ENCODE data around the gene MAVS. TPM values are rescaled to one million over a fixed set of nuclear protein-coding genes. Genes with fewer than 3 reads are reported as not detected.

Gene MAVS
- total and polyA plus RNA-seq, 11 donors = 32.5 to 74.0 (median 43.3) TPM

DNA sequence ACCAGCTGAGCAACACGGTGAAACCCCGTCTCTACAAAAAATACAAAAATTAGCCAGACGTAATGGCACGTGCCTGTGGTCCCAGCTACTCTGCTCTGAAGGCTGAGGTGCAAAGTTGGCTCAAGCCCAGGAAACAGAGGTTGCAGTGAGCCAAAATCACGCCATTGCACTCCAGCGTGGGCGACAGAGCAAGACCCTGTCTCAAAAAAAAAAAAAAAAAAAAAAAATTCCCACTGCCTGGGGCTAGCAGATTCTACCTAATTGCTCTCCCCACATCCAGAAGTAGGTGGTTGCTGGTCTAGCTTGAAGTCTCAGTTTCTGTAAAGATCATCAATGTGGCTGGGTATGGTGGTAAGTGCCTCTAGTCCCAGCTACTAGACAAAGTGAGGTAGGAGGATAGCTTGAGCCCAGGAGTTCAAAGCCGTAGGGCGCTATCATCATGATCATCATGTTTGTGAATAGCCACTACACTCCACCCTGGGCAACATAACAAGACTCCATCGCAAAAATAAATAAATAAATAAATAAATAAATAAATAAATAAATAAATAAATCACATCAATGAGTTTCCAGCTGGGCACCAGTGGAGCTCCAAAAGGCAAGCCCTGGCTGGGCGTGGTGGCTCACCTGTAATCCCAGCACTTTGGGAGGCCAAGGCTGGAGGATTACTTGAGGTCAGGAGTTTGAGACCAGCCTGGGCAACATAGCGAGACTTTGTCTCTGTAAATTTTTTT is 32.6 kb upstream of the MAVS start:
- no peak for ATAC-seq

DNA sequence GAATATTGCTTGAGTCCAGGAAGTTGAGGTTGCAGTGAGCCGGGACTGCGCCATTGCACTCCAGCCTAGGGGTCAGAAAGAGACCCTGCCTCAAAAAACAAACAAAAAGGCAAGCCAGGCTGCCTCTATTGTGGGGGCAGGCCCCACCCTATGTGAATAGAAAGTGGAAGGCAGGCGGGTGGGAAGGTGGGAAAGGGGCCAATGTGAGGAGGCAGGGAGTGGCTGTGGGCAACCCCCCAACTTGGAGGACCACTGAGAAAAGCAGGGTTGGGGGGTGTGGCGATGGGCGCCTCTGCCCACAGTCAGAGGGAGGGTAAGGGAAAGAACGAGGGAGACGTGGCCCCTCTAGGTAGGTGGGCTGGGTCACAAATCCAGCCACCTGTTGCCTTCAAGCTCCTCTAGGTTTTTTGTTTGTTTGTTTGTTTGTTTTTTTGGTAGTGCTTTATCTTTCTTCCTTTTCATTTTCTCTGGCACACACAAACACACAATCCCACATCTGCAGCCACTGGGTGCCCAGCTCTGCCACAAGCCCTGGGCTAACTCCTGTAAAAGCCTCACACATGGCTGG is 31.6 kb upstream of the MAVS start:
- intact Hi-C loops (cut with DNase I) = loop anchor here in 1 of 10 donors (10.0 kb wide), 1 partner anchor 410 kb away; the partner anchor contains the start of gene DNAAF9

More for the DNA sequence above, 32.6 kb upstream of the MAVS start:
- no peaks in the 10 kb centered on the region for H3K9me3 ChIP-seq
- no peak for DNase-seq
- 89 to 96% (median 92%) methylated on average over 12 of the region's 12 CpGs for WGBS, 4 donors
- TF ChIP-seq CTCF (IDR thresholded peaks at IDR 0.05) = no peak
- TF ChIP-seq POLR2A (IDR thresholded peaks at IDR 0.05) = no peak
- H3K36me3 ChIP-seq = no peaks in the 10 kb centered on the region
- no peaks in the 10 kb centered on the region for H3K27me3 ChIP-seq
- intact Hi-C loops (cut with DNase I) = loop anchor here in 1 of 10 donors (10.0 kb wide), 1 partner anchor 409 kb away; the partner anchor contains the start of gene DNAAF9
- peaks cover 4 to 69% (median 30%) of the 10 kb centered on the region in 12 donors for H3K4me1 ChIP-seq
- no peak overlapping the region for H3K4me3 ChIP-seq
- peak overlapping the region in 2 of 12 donors; percentile 93 to 95 for H3K27ac ChIP-seq

GRCh38 chr20:3815703-3816315 is 30.8 kb upstream of the MAVS start:
- Histone ChIP-seq H3K4me3 (no peak overlapping the region), H3K9me3 (no peaks in the 10 kb centered on the region), H3K4me1 (peaks cover 6 to 66% (median 32%) of the 10 kb centered on the region in 12 donors), H3K27me3 (no peaks in the 10 kb centered on the region), H3K27ac (peak overlapping the region in 1 of 12 donors; percentile 71), H3K36me3 (no peaks in the 10 kb centered on the region)
- intact Hi-C loops (cut with DNase I) = loop anchor here in 2 of 10 donors (2.0 to 10.0 kb wide), 2 partner anchors 25 to 411 kb away; partner anchors contain the start of gene DNAAF9 (in 1 of the 2)
- no peak for DNase-seq
- 75 to 86% (median 77%) methylated on average over 9 of the region's 9 CpGs for WGBS, 4 donors
- TF ChIP-seq POLR2A (IDR thresholded peaks at IDR 0.05) (no peak), CTCF (IDR thresholded peaks at IDR 0.05) (no peak)
- no peak for ATAC-seq

More for the DNA sequence above, 31.6 kb upstream of the MAVS start:
- Histone ChIP-seq H3K4me3 (no peak overlapping the region), H3K27ac (peak overlapping the region in 1 of 12 donors; percentile 71), H3K36me3 (no peaks in the 10 kb centered on the region), H3K4me1 (peaks cover 6 to 73% (median 36%) of the 10 kb centered on the region in 12 donors), H3K27me3 (no peaks in the 10 kb centered on the region), H3K9me3 (no peaks in the 10 kb centered on the region)
- ATAC-seq (no peak), DNase-seq (no peak)
- WGBS, 4 donors = 84 to 96% (median 89%) methylated on average over 7 of the region's 7 CpGs
- no peak for TF ChIP-seq CTCF (IDR thresholded peaks at IDR 0.05)
- TF ChIP-seq POLR2A (IDR thresholded peaks at IDR 0.05) = no peak

Data from heart left ventricle (tissue), 16 donors.